Chondrocyte (in vitro differentiated cells): Measurements from ENCODE around the gene OPRPN. TPM values are rescaled to one million over a fixed set of nuclear protein-coding genes. Genes with fewer than 3 reads are reported as not detected.

Source experiments
- DNase-seq: peaks from one replicate; pipeline ENCODE4 v3.0.0; 2021; ENCODE audit warnings: mixed read lengths, low spot score
- H3K27ac Mint-ChIP-seq: one replicate; pipeline ENCODE4 v1.8.0; 2021; ENCODE audit warnings: mild to moderate bottlenecking, moderate library complexity, mixed read lengths; ENCODE audit not compliant: unreplicated experiment
- H3K27me3 Mint-ChIP-seq: 2 replicates; pipeline ENCODE4 v1.8.0; 2021; ENCODE audit warnings: low read depth, mixed read lengths
- H3K36me3 Mint-ChIP-seq: 2 replicates; pipeline ENCODE4 v1.8.0; 2021; ENCODE audit warnings: low read depth, mixed read lengths
- H3K4me1 Mint-ChIP-seq: 2 replicates; pipeline ENCODE4 v1.8.0; 2021; ENCODE audit warnings: low read depth, mild to moderate bottlenecking, mixed read lengths
- H3K4me3 Mint-ChIP-seq: one replicate; pipeline ENCODE4 v1.8.0; 2021; ENCODE audit warnings: mild to moderate bottlenecking, moderate library complexity, mixed read lengths; ENCODE audit not compliant: unreplicated experiment
- H3K9me3 Mint-ChIP-seq: 2 replicates; pipeline ENCODE4 v1.8.0; 2021; ENCODE audit warnings: low read depth, mixed read lengths
- total RNA-seq: library from RNA; stranded (reverse); gene quantifications from 3 replicates; pipeline ENCODE4 v1.2.1, GENCODE V29; 2021
- TF ChIP-seq, protein P1 (sequence below): fragments of 200-600 bp; sonication (generic); IDR thresholded peaks from 2 replicates; pipeline ENCODE4 v1.5.0; 2021; ENCODE audit warnings: antibody characterized with exemption, mild to moderate bottlenecking, moderate library complexity

Gene OPRPN
- total RNA-seq, 1 donor from 2014 or later = not detected

GRCh38 chr4:70425306-70425705, 27.6 kb downstream of the OPRPN start:
- Mint-ChIP-seq H3K27me3 (no peaks in the 10 kb centered on the region), H3K9me3 (peaks cover 16% of the 10 kb centered on the region), H3K4me1 (no peaks in the 10 kb centered on the region), H3K36me3 (no peaks in the 10 kb centered on the region), H3K4me3 (no peak overlapping the region), H3K27ac (no peak overlapping the region)
- DNase-seq = no peak
- TF ChIP-seq, protein P1, sequence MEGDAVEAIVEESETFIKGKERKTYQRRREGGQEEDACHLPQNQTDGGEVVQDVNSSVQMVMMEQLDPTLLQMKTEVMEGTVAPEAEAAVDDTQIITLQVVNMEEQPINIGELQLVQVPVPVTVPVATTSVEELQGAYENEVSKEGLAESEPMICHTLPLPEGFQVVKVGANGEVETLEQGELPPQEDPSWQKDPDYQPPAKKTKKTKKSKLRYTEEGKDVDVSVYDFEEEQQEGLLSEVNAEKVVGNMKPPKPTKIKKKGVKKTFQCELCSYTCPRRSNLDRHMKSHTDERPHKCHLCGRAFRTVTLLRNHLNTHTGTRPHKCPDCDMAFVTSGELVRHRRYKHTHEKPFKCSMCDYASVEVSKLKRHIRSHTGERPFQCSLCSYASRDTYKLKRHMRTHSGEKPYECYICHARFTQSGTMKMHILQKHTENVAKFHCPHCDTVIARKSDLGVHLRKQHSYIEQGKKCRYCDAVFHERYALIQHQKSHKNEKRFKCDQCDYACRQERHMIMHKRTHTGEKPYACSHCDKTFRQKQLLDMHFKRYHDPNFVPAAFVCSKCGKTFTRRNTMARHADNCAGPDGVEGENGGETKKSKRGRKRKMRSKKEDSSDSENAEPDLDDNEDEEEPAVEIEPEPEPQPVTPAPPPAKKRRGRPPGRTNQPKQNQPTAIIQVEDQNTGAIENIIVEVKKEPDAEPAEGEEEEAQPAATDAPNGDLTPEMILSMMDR = no peak

GRCh38 chr4:70426789-70427188, 29.0 kb downstream of the OPRPN start:
- no peak overlapping the region for H3K4me3 Mint-ChIP-seq
- no peak overlapping the region for H3K27ac Mint-ChIP-seq
- no peak for DNase-seq
- no peaks in the 10 kb centered on the region for H3K4me1 Mint-ChIP-seq
- H3K36me3 Mint-ChIP-seq = no peaks in the 10 kb centered on the region
- peaks cover 12% of the 10 kb centered on the region for H3K9me3 Mint-ChIP-seq
- no peaks in the 10 kb centered on the region for H3K27me3 Mint-ChIP-seq
- TF ChIP-seq, protein P1 = no peak

DNA sequence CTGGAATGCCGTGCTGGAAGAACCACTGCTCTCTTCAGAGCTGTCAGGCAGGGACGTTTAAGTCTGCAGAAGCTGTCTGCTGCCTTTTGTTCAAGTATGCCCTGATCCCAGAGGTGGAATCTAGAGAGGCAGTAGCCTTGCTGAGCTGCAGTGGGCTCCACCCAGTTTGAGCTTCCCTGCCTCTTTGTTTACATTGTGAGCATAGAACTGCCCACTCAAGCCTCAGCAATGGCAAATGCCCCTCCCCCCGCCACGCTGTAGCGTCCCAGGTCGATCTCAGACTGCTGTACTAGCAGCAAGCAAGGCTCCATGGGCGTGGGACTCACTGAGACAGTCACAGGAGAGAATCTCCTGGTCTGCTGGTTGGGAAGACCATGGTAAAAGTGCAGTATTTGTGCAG, 39.5 kb downstream of the OPRPN start:
- DNase-seq = no peak
- no peak overlapping the region for H3K4me3 Mint-ChIP-seq
- H3K9me3 Mint-ChIP-seq = peaks cover 3% of the 10 kb centered on the region
- peaks cover 14% of the 10 kb centered on the region for H3K27me3 Mint-ChIP-seq
- no peak overlapping the region for H3K27ac Mint-ChIP-seq
- no peaks in the 10 kb centered on the region for H3K4me1 Mint-ChIP-seq
- TF ChIP-seq, protein P1 = no peak
- no peaks in the 10 kb centered on the region for H3K36me3 Mint-ChIP-seq

GRCh38 chr4:70442474-70442873, 44.7 kb downstream of the OPRPN start:
- DNase-seq = no peak
- H3K4me3 Mint-ChIP-seq = no peak overlapping the region
- TF ChIP-seq, protein P1 = no peak
- no peaks in the 10 kb centered on the region for H3K36me3 Mint-ChIP-seq
- H3K27me3 Mint-ChIP-seq = peaks cover 10% of the 10 kb centered on the region
- no peaks in the 10 kb centered on the region for H3K9me3 Mint-ChIP-seq
- H3K4me1 Mint-ChIP-seq = no peaks in the 10 kb centered on the region
- H3K27ac Mint-ChIP-seq = no peak overlapping the region

GRCh38 chr4:70443329-70443728, 45.6 kb downstream of the OPRPN start:
- no peak overlapping the region for H3K27ac Mint-ChIP-seq
- TF ChIP-seq, protein P1 = no peak
- no peak overlapping the region for H3K4me3 Mint-ChIP-seq
- no peak for DNase-seq
- peaks cover 10% of the 10 kb centered on the region for H3K27me3 Mint-ChIP-seq
- no peaks in the 10 kb centered on the region for H3K36me3 Mint-ChIP-seq
- no peaks in the 10 kb centered on the region for H3K9me3 Mint-ChIP-seq
- no peaks in the 10 kb centered on the region for H3K4me1 Mint-ChIP-seq
